GM23338 (cell line): ENCODE data around the gene HTATSF1. TPM values are rescaled to one million over a fixed set of nuclear protein-coding genes. Genes with fewer than 3 reads are reported as not detected.

ENCODE experiments used
- ATAC-seq: fragments of 200-7000 bp; cut with Tn5 transposase; 3 replicates; pipeline ENCODE4 v1.9.1; 2020
- DNase-seq: peaks from one replicate; pipeline ENCODE4 v3.0.0-alpha.2; 2015; ENCODE audit warnings: low spot score
- H2AFZ ChIP-seq: fragments of 200-600 bp; sonication (generic); 2 replicates; pipeline ENCODE4 v1.8.0; 2016; ENCODE audit warnings: antibody characterized with exemption, mild to moderate bottlenecking, moderate library complexity
- H3F3A ChIP-seq: fragments of 200-600 bp; sonication (generic); replicated peaks from 2 replicates; pipeline ENCODE4 v1.8.0; 2017; ENCODE audit warnings: antibody characterized with exemption, mixed run types, low read depth
- H3K27ac ChIP-seq: fragments of 200-600 bp; sonication (generic); 2 replicates; pipeline ENCODE4 v1.6.1; 2016; ENCODE audit warnings: low read depth
- H3K27me3 ChIP-seq: fragments of 200-600 bp; sonication (generic); 2 replicates; pipeline ENCODE4 v1.8.0; 2016; ENCODE audit warnings: mild to moderate bottlenecking, mixed run types, moderate library complexity; ENCODE audit not compliant: insufficient read depth
- H3K36me3 ChIP-seq: fragments of 200-600 bp; sonication (generic); 2 replicates; pipeline ENCODE4 v1.8.0; 2016; ENCODE audit warnings: mild to moderate bottlenecking; ENCODE audit not compliant: insufficient read depth
- H3K4me1 ChIP-seq: fragments of 200-600 bp; sonication (generic); 2 replicates; pipeline ENCODE4 v1.8.0; 2016; ENCODE audit warnings: mild to moderate bottlenecking, moderate library complexity; ENCODE audit not compliant: insufficient read depth
- H3K4me2 ChIP-seq: fragments of 200-600 bp; sonication (generic); 2 replicates; pipeline ENCODE4 v1.7.1; 2017; ENCODE audit warnings: mixed run types
- H3K4me3 ChIP-seq: fragments of 200-600 bp; sonication (generic); 2 replicates; pipeline ENCODE4 v1.6.1; 2016; ENCODE audit warnings: mixed run types
- H3K79me2 ChIP-seq: fragments of 200-600 bp; sonication (generic); replicated peaks from 2 replicates; pipeline ENCODE4 v1.8.0; 2017; ENCODE audit warnings: mild to moderate bottlenecking; ENCODE audit not compliant: insufficient read depth
- H3K9me2 ChIP-seq: fragments of 200-600 bp; sonication (generic); 2 replicates; pipeline ENCODE4 v1.8.0; 2017; ENCODE audit not compliant: insufficient read depth
- H4K20me1 ChIP-seq: fragments of 200-600 bp; sonication (generic); replicated peaks from 2 replicates; pipeline ENCODE4 v1.8.0; 2017; ENCODE audit warnings: mild to moderate bottlenecking; ENCODE audit not compliant: insufficient read depth
- H3K27ac Mint-ChIP-seq: 2 replicates; pipeline ENCODE4 v1.8.0; 2020; ENCODE audit warnings: inconsistent platforms, mild to moderate bottlenecking, moderate library complexity, mixed read lengths
- H3K27me3 Mint-ChIP-seq: 3 replicates; pipeline ENCODE4 v1.8.0; 2022; ENCODE audit warnings: low read depth, mild to moderate bottlenecking, moderate library complexity, mixed read lengths, inconsistent platforms; ENCODE audit not compliant: insufficient read depth, poor library complexity
- H3K36me3 Mint-ChIP-seq: 3 replicates; pipeline ENCODE4 v1.8.0; 2021; ENCODE audit warnings: low read depth, mild to moderate bottlenecking, inconsistent platforms, moderate library complexity, mixed read lengths
- H3K4me1 Mint-ChIP-seq: 3 replicates; pipeline ENCODE4 v1.8.0; 2020; ENCODE audit warnings: mild to moderate bottlenecking, inconsistent platforms, mixed read lengths
- H3K4me3 Mint-ChIP-seq: 3 replicates; pipeline ENCODE4 v1.8.0; 2021; ENCODE audit warnings: moderate library complexity, mild to moderate bottlenecking, inconsistent platforms, mixed read lengths
- H3K9me3 Mint-ChIP-seq: 3 replicates; pipeline ENCODE4 v1.8.0; 2020; ENCODE audit warnings: moderate library complexity, mild to moderate bottlenecking, inconsistent platforms, mixed read lengths
- CREB1 ChIP-seq: fragments of 250-450 bp; sonication (Bioruptor Pico); IDR thresholded peaks from 2 replicates; pipeline ENCODE4 v1.5.0; 2020; ENCODE audit warnings: low read depth, mild to moderate bottlenecking, moderate library complexity
- ETS1 ChIP-seq: IDR thresholded peaks from 2 replicates; pipeline ENCODE4 v1.6.1; 2016; ENCODE audit warnings: antibody characterized with exemption
- EZH2 ChIP-seq: fragments of 200-600 bp; sonication (generic); IDR thresholded peaks from one replicate; pipeline ENCODE4 v1.8.0; 2017; ENCODE audit warnings: antibody characterized with exemption, mild to moderate bottlenecking, low read depth; ENCODE audit not compliant: unreplicated experiment
- EZH2phosphoT487 ChIP-seq: fragments of 200-600 bp; sonication (generic); IDR thresholded peaks from one replicate; pipeline ENCODE4 v1.8.1; 2018; ENCODE audit warnings: antibody characterized with exemption; ENCODE audit not compliant: unreplicated experiment
- JUNB ChIP-seq: IDR thresholded peaks from one replicate; pipeline ENCODE4 v1.6.1; 2016; ENCODE audit warnings: antibody characterized with exemption; ENCODE audit not compliant: unreplicated experiment
- NANOG ChIP-seq: IDR thresholded peaks from 2 replicates; pipeline ENCODE4 v1.6.1; 2016; ENCODE audit warnings: antibody characterized with exemption, borderline replicate concordance
- REST ChIP-seq: IDR thresholded peaks from one replicate; pipeline ENCODE4 v1.6.1; 2018; ENCODE audit warnings: antibody characterized with exemption; ENCODE audit not compliant: unreplicated experiment
- STAT1 ChIP-seq: IDR thresholded peaks from one replicate; pipeline ENCODE4 v1.6.1; 2016; ENCODE audit warnings: antibody characterized with exemption; ENCODE audit not compliant: unreplicated experiment
- ZNF114 ChIP-seq: fragments of 250-450 bp; sonication (Bioruptor Pico); IDR thresholded peaks from 2 replicates; pipeline ENCODE4 v1.5.0; 2020; ENCODE audit warnings: mild to moderate bottlenecking, moderate library complexity
- ZNF331 ChIP-seq: fragments of 250-450 bp; sonication (Bioruptor Pico); IDR thresholded peaks from 2 replicates; pipeline ENCODE4 v1.5.0; 2020; ENCODE audit warnings: low read depth, mild to moderate bottlenecking, moderate library complexity
- polyA plus RNA-seq: library from polyadenylated mRNA; unstranded; fragments of >200 nt; fragmentation: Nextera tagmentation; extraction: Ambion mirVana; gene quantifications from 2 replicates; pipeline ENCODE4 v1.2.1, GENCODE V29; 2016
- total RNA-seq: library from RNA; depleted of rRNA; stranded (reverse); fragments of >200 nt; shearing (Covaris generic); gene quantifications from 2 replicates; pipeline ENCODE4 v1.2.3, GENCODE V29; 2014
- TF ChIP-seq, protein P1 (sequence below), 2 experiments: fragments of 200-600 bp in 1 of 2; sonication (generic) in 1 of 2; conservative IDR thresholded peaks; 2 replicates each; pipeline versions ENCODE4 v1.5.1 to v1.6.1; 2016 to 2017; ENCODE audit warnings: antibody characterized with exemption in 2 of 2, low read depth in 2 of 2, mild to moderate bottlenecking in 2 of 2, moderate library complexity in 1 of 2

Gene HTATSF1
- total and polyA plus RNA-seq, 2 experiments from 2014 or later, result 85.5 to 86.8 TPM

- TF ChIP-seq CREB1 (CRISPR knock-in tag), result no peak
- TF ChIP-seq ZNF331 (CRISPR knock-in tag), result no peak
Measured at GRCh38 chrX:136473663-136474062, 23.7 kb upstream of the HTATSF1 start (continued).

DNA sequence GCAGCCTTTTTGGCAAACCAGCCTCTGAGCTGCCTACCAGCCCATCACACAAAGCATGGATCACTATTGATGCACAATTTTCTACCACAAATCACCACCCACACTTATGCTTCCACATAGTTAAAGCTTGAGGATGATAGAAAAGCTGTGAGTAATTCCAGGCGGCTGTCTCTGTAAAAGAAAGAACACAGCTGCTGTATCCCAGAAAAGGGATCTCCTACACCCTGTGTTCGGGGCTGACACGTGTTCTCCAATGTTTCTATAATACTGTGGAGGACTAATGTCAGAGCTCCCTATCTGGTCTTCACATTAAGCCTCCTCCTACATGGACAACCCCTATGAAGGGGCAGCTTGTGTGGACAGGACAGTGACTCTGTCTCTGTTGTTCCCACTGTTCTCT, 22.2 kb upstream of the HTATSF1 start:
- Histone ChIP-seq H3K27ac (no peak overlapping the region), H3K27me3 (no peaks in the 10 kb centered on the region), H3K79me2 (no peaks in the 10 kb centered on the region), H3K4me1 (no peaks in the 10 kb centered on the region), H3K36me3 (no peaks in the 10 kb centered on the region), H3K4me3 (no peak overlapping the region), H3K9me2 (no peaks in the 10 kb centered on the region), H3F3A (no peaks in the 10 kb centered on the region), H2AFZ (no peak overlapping the region), H4K20me1 (no peaks in the 10 kb centered on the region), H3K4me2 (no peak overlapping the region)
- H3K4me1 Mint-ChIP-seq, result no peaks in the 10 kb centered on the region
- H3K36me3 Mint-ChIP-seq, result no peaks in the 10 kb centered on the region
- TF ChIP-seq EZH2 (no peak), JUNB (no peak), REST (no peak), EZH2phosphoT487 (no peak), ETS1 (no peak), CREB1 (CRISPR knock-in tag) (no peak), ZNF331 (CRISPR knock-in tag) (no peak), ZNF114 (CRISPR knock-in tag) (no peak), STAT1 (no peak), NANOG (no peak)
- TF ChIP-seq, protein P1, sequence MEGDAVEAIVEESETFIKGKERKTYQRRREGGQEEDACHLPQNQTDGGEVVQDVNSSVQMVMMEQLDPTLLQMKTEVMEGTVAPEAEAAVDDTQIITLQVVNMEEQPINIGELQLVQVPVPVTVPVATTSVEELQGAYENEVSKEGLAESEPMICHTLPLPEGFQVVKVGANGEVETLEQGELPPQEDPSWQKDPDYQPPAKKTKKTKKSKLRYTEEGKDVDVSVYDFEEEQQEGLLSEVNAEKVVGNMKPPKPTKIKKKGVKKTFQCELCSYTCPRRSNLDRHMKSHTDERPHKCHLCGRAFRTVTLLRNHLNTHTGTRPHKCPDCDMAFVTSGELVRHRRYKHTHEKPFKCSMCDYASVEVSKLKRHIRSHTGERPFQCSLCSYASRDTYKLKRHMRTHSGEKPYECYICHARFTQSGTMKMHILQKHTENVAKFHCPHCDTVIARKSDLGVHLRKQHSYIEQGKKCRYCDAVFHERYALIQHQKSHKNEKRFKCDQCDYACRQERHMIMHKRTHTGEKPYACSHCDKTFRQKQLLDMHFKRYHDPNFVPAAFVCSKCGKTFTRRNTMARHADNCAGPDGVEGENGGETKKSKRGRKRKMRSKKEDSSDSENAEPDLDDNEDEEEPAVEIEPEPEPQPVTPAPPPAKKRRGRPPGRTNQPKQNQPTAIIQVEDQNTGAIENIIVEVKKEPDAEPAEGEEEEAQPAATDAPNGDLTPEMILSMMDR (conservative IDR thresholded peaks at IDR 0.05; ENCODE audit: low read depth in 2 of 2), result no peak
- H3K9me3 Mint-ChIP-seq, result no peaks in the 10 kb centered on the region
- peaks cover 2% of the 10 kb centered on the region for H3K27me3 Mint-ChIP-seq
- ATAC-seq (no peak), DNase-seq (no peak)
- H3K27ac Mint-ChIP-seq, result no peak overlapping the region
- no peak overlapping the region for H3K4me3 Mint-ChIP-seq
